Bronchial epithelial cell (primary cell): ENCODE measurements around the gene KPNA3. TPM values are rescaled to one million over a fixed set of nuclear protein-coding genes. Genes with fewer than 3 reads are reported as not detected.

ENCODE experiments used
- DNase-seq: peaks from one replicate; pipeline ENCODE4 v3.0.0-alpha.2; 2010; ENCODE audit warnings: low read depth
- FAIRE-seq: peaks from 2 replicates; lab custom pipeline; 2011; peaks lifted over from hg19 to GRCh38; lab: Jason Lieb, UNC
- H3K27me3 ChIP-seq: 2 replicates; pipeline ENCODE4 v1.5.1; 2011; ENCODE audit warnings: low read length; ENCODE audit not compliant: control insufficient read depth, insufficient read depth
- H3K36me3 ChIP-seq: 2 replicates; pipeline ENCODE4 v1.5.1; 2011; ENCODE audit warnings: low read length; ENCODE audit not compliant: control insufficient read depth, insufficient read depth
- H3K4me3 ChIP-seq: 2 replicates; pipeline ENCODE4 v1.5.1; 2011; ENCODE audit warnings: mild to moderate bottlenecking, low read depth, low read length, control low read depth
- total RNA-seq: library from RNA; depleted of rRNA; stranded (reverse); fragments of >200 nt; gene quantifications from 2 replicates; pipeline ENCODE4 v1.2.1, GENCODE V29; 2014
- TF ChIP-seq, protein P1 (sequence below): IDR thresholded peaks from 2 replicates; pipeline ENCODE4 v1.5.1; 2011; ENCODE audit warnings: mild to moderate bottlenecking, moderate library complexity, low read length, control low read depth, inconsistent platforms; ENCODE audit not compliant: insufficient read depth, severe bottlenecking

The KPNA3 gene
- total RNA-seq, 1 donor from 2014 or later = 26.9 TPM

DNA sequence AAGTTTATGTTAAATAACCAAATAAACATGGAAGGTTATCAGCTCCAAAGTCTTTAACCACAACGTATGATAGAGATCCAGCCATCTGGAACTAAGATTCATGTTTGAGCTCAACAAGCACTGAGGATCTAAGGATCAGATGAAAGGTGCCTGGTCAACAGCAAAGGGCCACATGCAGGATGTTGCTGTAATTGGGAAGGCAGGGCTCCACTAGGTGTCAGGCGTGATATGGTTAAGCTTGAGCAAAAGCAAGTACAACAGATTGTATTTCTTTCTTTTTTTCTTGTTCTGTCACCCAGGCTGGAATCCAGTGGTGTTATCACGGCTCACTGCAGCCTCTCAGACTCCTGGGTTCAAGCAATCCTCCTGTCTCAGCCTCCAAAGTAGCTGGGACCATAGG, 113.2 kb downstream of the KPNA3 start:
- Histone ChIP-seq H3K36me3 (peaks cover 6% of the 10 kb centered on the region), H3K4me3 (no peak overlapping the region), H3K27me3 (no peaks in the 10 kb centered on the region)
- no peak for FAIRE-seq
- DNase-seq = no peak
- TF ChIP-seq, protein P1, sequence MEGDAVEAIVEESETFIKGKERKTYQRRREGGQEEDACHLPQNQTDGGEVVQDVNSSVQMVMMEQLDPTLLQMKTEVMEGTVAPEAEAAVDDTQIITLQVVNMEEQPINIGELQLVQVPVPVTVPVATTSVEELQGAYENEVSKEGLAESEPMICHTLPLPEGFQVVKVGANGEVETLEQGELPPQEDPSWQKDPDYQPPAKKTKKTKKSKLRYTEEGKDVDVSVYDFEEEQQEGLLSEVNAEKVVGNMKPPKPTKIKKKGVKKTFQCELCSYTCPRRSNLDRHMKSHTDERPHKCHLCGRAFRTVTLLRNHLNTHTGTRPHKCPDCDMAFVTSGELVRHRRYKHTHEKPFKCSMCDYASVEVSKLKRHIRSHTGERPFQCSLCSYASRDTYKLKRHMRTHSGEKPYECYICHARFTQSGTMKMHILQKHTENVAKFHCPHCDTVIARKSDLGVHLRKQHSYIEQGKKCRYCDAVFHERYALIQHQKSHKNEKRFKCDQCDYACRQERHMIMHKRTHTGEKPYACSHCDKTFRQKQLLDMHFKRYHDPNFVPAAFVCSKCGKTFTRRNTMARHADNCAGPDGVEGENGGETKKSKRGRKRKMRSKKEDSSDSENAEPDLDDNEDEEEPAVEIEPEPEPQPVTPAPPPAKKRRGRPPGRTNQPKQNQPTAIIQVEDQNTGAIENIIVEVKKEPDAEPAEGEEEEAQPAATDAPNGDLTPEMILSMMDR = peak; percentile 29

GRCh38 chr13:49678191-49678914, 114.1 kb downstream of the KPNA3 start:
- H3K36me3 ChIP-seq = peaks cover 6% of the 10 kb centered on the region
- no peak overlapping the region for H3K4me3 ChIP-seq
- no peaks in the 10 kb centered on the region for H3K27me3 ChIP-seq
- DNase-seq (no peak), FAIRE-seq (no peak)
- TF ChIP-seq, protein P1 = no peak

DNA sequence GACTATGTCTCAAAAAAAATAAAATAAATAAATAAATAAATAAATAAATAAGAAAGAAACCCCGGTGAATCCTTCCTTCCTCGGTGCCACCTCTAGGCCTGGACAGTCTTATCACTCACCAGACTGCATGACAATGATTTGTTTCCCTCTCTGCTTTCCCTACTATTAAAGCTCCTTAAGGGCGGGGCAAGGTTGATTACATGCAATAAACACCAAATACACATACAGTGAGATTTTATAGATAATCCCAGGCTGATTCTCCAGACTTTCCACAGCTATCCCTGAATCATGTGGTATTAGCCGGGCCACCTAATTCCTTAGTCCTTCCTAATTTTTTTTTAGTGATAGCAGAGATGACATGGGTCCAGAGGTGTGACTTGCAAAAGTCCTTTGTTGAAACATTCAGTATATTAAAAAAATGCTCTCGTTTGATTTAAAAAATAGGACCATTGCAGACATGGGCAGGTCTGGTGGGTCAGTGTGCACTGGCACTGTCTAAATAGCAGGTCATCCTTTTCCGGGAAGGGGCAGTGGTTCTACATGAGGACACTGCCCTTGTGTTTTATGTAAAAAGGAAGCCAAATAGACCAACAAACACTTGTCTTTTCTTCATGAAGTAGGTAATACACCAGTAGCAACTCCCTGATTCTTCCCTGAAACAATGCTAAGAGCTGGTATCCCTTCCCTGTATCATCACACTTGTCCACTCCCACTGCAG, 115.7 kb downstream of the KPNA3 start:
- no peak overlapping the region for H3K4me3 ChIP-seq

DNA sequence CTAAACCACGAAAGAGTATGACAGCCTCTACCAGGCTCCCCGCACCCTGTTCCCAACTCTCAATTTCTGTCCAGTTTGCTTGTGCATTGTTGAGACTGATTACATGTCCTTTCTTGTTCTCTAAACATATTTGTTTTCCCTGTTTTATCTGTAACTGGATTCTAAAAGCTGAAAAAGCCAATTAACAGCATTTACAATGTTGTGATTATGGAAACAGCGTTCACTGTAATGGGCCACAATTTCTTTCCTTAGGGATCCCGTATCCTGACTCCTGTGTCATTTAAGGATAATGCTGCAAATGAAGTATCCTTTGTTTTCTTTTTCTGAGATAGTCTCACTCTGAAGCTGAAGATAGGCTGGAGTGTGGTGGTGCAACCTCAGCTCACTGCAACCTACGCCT, 121.7 kb downstream of the KPNA3 start:
- DNase-seq (no peak), FAIRE-seq (no peak)
- TF ChIP-seq, protein P1 = no peak
- no peaks in the 10 kb centered on the region for H3K27me3 ChIP-seq
- H3K4me3 ChIP-seq = no peak overlapping the region
- peaks cover 11% of the 10 kb centered on the region for H3K36me3 ChIP-seq

More for the DNA sequence above, 115.7 kb downstream of the KPNA3 start:
- TF ChIP-seq, protein P1 = no peak
- H3K27me3 ChIP-seq = no peaks in the 10 kb centered on the region
- DNase-seq (no peak), FAIRE-seq (no peak)
- H3K36me3 ChIP-seq = peaks cover 6% of the 10 kb centered on the region

- Histone ChIP-seq H3K27me3 (no peaks in the 10 kb centered on the region), H3K36me3 (peaks cover 12% of the 10 kb centered on the region), H3K4me3 (no peak overlapping the region)
- DNase-seq (peak; percentile 70), FAIRE-seq (peak; percentile 58)
- TF ChIP-seq, protein P1 = peak; percentile 75
These were observed 122.7 kb downstream of the KPNA3 start for GRCh38 chr13:49669735-49670309.
